Measurements from ENCODE around the gene ITGB7. TPM values are rescaled to one million over a fixed set of nuclear protein-coding genes. Genes with fewer than 3 reads are reported as not detected.
"Not testable (repeated sequence)": the region's sequence is repeated elsewhere in the genome, so short reads cannot be mapped to it uniquely, and the experiment has no call there.

ITGB7 gene
- total RNA-seq, 4 donors from 2014 or later, result 2.9 to 29.1 (median 6.8) TPM

DNA sequence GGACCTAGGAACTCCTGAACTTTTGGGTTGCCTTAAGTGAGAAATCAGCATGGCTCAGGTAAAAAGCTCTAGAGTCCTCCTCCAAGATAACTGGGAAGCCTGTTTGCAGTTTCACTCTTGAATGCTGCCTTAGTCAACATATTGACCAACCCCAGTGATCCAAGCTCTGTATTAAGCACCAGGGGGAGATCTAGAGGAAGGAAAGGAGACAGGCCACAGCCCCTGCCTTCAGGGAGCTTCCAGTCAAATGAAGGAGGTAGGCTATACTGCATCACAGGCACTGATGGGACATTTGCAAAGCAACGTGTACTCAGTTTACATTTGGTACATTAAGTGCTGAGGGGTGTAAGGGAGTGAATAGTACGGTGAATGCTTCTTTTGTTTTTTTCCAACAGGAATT, 25.1 kb downstream of the ITGB7 start:
- peak overlapping the region; percentile 61 for H3K4me3 ChIP-seq
- H3K9me3 ChIP-seq, result no peaks in the 10 kb centered on the region
- 71% methylated on average over 2 of the region's 2 CpGs for WGBS
- peaks cover 43% of the 10 kb centered on the region for H3K36me3 ChIP-seq
- H3K4me1 ChIP-seq, result peaks cover 49% of the 10 kb centered on the region
- H3K27ac ChIP-seq, result no peak overlapping the region
- DNase-seq (ENCODE audit: low spot score in 2 of 2), result no peak
- no peak for TF ChIP-seq POLR2AphosphoS5 (IDR thresholded peaks at IDR 0.05)
- TF ChIP-seq, protein P1, sequence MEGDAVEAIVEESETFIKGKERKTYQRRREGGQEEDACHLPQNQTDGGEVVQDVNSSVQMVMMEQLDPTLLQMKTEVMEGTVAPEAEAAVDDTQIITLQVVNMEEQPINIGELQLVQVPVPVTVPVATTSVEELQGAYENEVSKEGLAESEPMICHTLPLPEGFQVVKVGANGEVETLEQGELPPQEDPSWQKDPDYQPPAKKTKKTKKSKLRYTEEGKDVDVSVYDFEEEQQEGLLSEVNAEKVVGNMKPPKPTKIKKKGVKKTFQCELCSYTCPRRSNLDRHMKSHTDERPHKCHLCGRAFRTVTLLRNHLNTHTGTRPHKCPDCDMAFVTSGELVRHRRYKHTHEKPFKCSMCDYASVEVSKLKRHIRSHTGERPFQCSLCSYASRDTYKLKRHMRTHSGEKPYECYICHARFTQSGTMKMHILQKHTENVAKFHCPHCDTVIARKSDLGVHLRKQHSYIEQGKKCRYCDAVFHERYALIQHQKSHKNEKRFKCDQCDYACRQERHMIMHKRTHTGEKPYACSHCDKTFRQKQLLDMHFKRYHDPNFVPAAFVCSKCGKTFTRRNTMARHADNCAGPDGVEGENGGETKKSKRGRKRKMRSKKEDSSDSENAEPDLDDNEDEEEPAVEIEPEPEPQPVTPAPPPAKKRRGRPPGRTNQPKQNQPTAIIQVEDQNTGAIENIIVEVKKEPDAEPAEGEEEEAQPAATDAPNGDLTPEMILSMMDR (IDR thresholded peaks at IDR 0.05), result no peak
- no peak for TF ChIP-seq POLR2A (IDR thresholded peaks at IDR 0.05)
- no peak for TF ChIP-seq EP300 (IDR thresholded peaks at IDR 0.05)
- no peaks in the 10 kb centered on the region for H3K27me3 ChIP-seq

DNA sequence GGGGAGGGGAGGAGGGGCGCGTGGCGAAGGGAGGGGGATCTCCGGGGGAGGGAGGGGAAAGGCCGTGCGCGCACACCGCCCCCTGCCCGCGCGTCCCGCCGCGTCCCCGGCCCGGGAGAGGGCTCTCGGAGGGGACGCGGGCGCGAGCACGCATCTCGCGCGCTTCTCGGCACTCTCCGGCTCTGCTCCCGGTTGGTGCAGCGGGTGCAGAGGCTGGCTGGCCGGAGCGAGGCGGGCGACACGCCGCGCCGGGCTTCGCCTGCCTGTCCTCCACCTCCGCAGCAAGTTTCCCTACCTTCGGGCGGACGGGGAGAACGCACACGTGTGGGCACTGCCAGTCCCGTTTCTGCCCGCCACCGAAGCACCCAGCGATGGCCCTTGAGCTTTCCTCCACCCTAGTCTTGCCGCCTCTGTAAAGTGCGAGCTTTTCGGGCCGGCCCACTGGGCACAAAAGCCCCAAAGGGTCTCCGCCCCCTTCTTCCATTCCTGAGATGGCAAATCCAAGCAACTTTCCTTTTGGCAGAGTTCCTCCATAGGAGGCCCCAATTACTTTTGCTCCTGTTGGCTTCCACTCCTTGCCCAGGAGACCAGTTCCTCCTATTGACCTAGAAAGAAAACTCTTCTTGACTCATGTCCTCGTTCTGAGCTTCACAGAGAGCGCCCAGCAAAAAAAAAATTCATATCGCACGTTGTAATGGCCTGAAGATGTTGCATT, 26.0 kb downstream of the ITGB7 start:
- Histone ChIP-seq H3K4me1 (peaks cover 49% of the 10 kb centered on the region), H3K36me3 (peaks cover 34% of the 10 kb centered on the region), H3K9me3 (no peaks in the 10 kb centered on the region), H3K27ac (peak overlapping the region; percentile 88), H3K27me3 (no peaks in the 10 kb centered on the region), H3K4me3 (peak overlapping the region; percentile 61)
- DNase-seq (ENCODE audit: low spot score in 2 of 2), result no peak
- TF ChIP-seq EP300 (IDR thresholded peaks at IDR 0.05) (no peak), POLR2A (IDR thresholded peaks at IDR 0.05) (no peak)
- TF ChIP-seq, protein P1 (IDR thresholded peaks at IDR 0.05), result peak in 1 of 2 donors; percentile 12
- WGBS, result 2% methylated on average over 35 of the region's 57 CpGs

DNA sequence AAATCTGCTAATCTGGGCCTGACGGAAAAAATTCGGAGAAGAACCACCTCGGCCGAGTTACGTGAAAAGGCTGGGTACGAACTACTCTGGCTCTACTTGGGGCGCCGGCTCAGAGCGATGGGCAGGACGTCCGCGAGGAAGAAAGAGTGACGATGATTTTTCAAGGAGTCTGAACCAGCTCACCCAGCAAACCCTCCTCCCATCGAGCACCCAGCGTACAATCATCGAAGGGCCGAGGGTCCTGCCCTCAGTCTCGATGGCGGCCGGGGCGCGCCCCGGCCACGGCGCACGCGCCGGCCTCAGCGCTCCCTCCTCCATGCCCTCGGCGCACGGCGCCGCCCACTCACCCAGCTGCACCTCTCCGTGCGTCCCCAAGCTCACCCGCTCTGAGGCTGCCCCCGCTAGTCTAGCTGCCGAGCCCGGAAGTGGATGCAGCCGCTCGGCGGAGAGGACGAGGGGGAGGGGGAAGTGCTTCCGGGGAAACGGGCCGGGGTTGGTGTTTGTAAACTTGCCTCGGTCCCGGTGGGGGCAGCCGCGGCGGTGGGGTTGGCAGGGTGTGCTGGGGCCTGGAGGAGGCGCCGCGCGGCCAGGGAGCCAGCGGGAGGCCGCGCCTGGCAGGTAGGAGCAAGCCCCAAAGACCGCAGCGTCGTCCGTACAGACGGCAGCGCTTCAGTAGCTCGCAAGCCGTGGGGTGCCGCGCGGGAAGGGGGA, 26.7 kb downstream of the ITGB7 start, which contains the start of the genes CSAD and ZNF740:
TSS of gene CSAD (minus strand) at position 706 of the 711 bp plus-strand sequence. CDS start 7,455 bp downstream, outside the sequence.
TSS of gene ZNF740 (plus strand) at position 503 of the 711 bp plus-strand sequence. CDS start 1,262 bp downstream, outside the sequence.
- peaks cover 27% of the 10 kb centered on the region for H3K36me3 ChIP-seq
- 2% methylated on average over 13 of the region's 70 CpGs for WGBS
- no peaks in the 10 kb centered on the region for H3K27me3 ChIP-seq
- peak in 2 of 3 donors; percentile 53 to 59 for TF ChIP-seq POLR2AphosphoS5 (IDR thresholded peaks at IDR 0.05)
- TF ChIP-seq EP300 (IDR thresholded peaks at IDR 0.05), result no peak
- peak; percentile 17 to 48 for TF ChIP-seq POLR2A (IDR thresholded peaks at IDR 0.05)
- TF ChIP-seq, protein P1 (IDR thresholded peaks at IDR 0.05), result no peak
- H3K4me3 ChIP-seq, result peak within 1 kb of the TSS; percentile 61
- DNase-seq (ENCODE audit: low spot score in 2 of 2), result peak; percentile 98
- peak within 1 kb of the TSS; percentile 88 for H3K27ac ChIP-seq
- H3K9me3 ChIP-seq, result no peaks in the 10 kb centered on the region
- peaks cover 49% of the 10 kb centered on the region for H3K4me1 ChIP-seq

DNA sequence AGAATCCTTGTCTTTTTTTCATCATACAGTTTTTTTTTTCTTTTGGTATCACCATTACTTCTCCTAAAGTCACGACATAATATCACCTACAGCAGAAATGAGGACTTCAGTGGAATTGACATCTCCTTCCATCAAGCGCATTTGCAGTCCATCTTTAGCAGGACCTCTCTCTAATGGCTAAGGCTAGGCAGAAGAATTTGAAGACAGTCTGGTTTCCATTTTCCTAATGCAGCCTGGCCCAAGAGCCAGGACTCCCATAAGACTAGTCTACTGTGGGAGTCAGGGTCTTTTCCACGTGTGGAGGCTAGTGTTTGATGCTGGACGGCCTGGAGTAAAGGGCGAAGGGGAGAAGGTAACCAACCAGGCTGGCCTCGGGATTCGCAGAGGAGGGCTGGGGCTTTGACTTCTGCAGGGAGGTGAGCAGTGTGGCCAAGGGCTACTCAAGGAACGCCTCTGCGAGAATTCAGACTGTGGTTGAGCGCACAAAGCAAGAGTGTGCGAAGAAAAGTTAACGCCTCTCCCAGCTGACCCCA, 27.3 kb downstream of the ITGB7 start:
- Histone ChIP-seq H3K4me3 (peak overlapping the region; percentile 61), H3K4me1 (peaks cover 49% of the 10 kb centered on the region), H3K27me3 (no peaks in the 10 kb centered on the region), H3K27ac (peak overlapping the region; percentile 88), H3K9me3 (no peaks in the 10 kb centered on the region), H3K36me3 (peaks cover 21% of the 10 kb centered on the region)
- 17% methylated on average over 12 of the region's 12 CpGs for WGBS
- no peak for DNase-seq (ENCODE audit: low spot score in 2 of 2)
- TF ChIP-seq, protein P1 (IDR thresholded peaks at IDR 0.05), result no peak
- TF ChIP-seq EP300 (IDR thresholded peaks at IDR 0.05) (no peak), POLR2AphosphoS5 (IDR thresholded peaks at IDR 0.05) (no peak), POLR2A (IDR thresholded peaks at IDR 0.05) (no peak)

DNA sequence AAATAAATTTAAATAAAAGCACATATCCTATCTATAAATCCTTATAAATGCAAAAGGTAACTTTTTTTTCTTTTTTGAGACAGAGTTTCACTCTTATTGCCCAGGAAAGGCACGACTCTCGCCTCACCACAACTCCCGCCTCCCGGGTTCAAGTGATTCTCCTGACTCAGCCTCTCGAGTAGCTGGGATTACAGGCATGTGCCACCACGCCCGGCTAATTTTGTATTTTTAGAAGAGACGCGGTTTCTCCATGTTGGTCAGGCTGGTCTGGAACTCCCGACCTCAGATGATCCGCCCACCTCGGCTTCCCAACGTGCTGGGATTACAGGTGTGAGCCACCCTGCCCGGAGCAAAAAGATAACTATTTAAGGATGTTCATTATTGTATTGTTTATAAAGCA, 28.2 kb downstream of the ITGB7 start:
- H3K4me3 ChIP-seq; H3K9me3 ChIP-seq; DNase-seq (ENCODE audit: low spot score in 2 of 2); H3K27ac ChIP-seq; H3K27me3 ChIP-seq: not testable (repeated sequence)
- WGBS, result 89% methylated on average over 14 of the region's 14 CpGs
- peaks cover 42% of the 10 kb centered on the region for H3K4me1 ChIP-seq
- peaks cover 12% of the 10 kb centered on the region for H3K36me3 ChIP-seq

DNA sequence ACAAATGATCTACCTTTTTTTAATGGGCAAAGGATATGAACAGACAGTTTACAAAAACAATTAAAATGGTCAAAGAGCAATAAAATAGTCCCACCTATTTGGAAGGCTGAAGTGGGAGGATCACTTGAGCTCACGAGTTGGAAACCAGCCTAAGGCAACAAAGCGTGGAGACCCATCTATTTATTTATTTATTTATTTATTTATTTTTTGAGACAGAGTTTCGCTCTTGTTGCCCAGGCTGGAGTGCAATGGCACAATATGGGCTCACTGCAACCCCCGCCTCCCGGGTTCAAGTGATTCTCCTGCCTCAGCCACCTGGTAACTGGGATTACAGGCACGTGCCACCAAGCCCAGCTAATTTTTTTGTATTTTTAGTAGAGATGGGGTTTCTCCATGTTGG, 29.6 kb downstream of the ITGB7 start:
- not testable (repeated sequence) for H3K36me3 ChIP-seq; H3K27ac ChIP-seq; H3K4me3 ChIP-seq; DNase-seq (ENCODE audit: low spot score in 2 of 2); H3K9me3 ChIP-seq; H3K27me3 ChIP-seq
- WGBS, result 94% methylated on average over 6 of the region's 6 CpGs
- H3K4me1 ChIP-seq, result peaks cover 29% of the 10 kb centered on the region
